Keratinocyte (primary cell): ENCODE measurements around the gene BAHCC1.

Source experiments
- CTCF ChIP-seq, 3 experiments: IDR thresholded peaks in 1 of 3; conservative IDR thresholded peaks in 1 of 3; optimal IDR thresholded peaks in 1 of 3; 2 replicates in 2 of 3; 3 replicates in 1 of 3; pipeline versions ENCODE3 to v1.5.1; 2011; ENCODE audit warnings: low read length in 3 of 3, mild to moderate bottlenecking in 3 of 3, moderate library complexity in 2 of 3, control low read depth in 1 of 3, inconsistent platforms in 1 of 3; ENCODE audit not compliant: insufficient read depth in 2 of 3; ENCODE audit errors: extremely low read depth in 1 of 3
- EZH2 ChIP-seq: IDR thresholded peaks from one replicate; pipeline ENCODE4 v1.6.1; 2012; ENCODE audit warnings: inconsistent platforms, mild to moderate bottlenecking, low read length, moderate library complexity

- TF ChIP-seq EZH2 (no peak), CTCF (optimal IDR thresholded peaks at IDR 0.05 in 1 of 3, IDR thresholded peaks at IDR 0.05 in 1 of 3, conservative IDR thresholded peaks at IDR 0.05 in 1 of 3; ENCODE audit: extremely low read depth in 1 of 3, insufficient read depth in 2 of 3, low read length in 3 of 3) (no peak)
Measured at GRCh38 chr17:81387100-81388090, 7.9 kb upstream of the BAHCC1 start.
